Measurements from ENCODE around the gene ZNF407.

ZNF407 gene

GRCh38 chr18:74876630-74877243 lies 279.1 kb downstream of the ZNF407 start:
- Histone ChIP-seq H3K27ac (ENCODE audit: low read depth, low read length, severe bottlenecking) (no peak overlapping the region), H3K36me3 (ENCODE audit: control insufficient read depth, insufficient read depth, low read length) (peaks cover 5% of the 10 kb centered on the region), H3K4me3 (ENCODE audit: extremely low read depth, insufficient read depth, low read length, poor library complexity, severe bottlenecking) (no peak overlapping the region), H3K4me1 (ENCODE audit: control insufficient read depth, insufficient read depth, low read length, poor library complexity, severe bottlenecking) (no peaks in the 10 kb centered on the region), H3K9me3 (ENCODE audit: control insufficient read depth, low read length) (no peaks in the 10 kb centered on the region)
- 93 to 96% methylated on average over 11 to 16 of the region's 18 CpGs for WGBS, 2 experiments (ENCODE audit: insufficient coverage in 2 of 2)

GRCh38 chr18:74878267-74878666 lies 280.6 kb downstream of the ZNF407 start:
- 87 to 95% methylated on average over 5 of the region's 6 CpGs for WGBS, 2 experiments (ENCODE audit: insufficient coverage in 2 of 2)
- Histone ChIP-seq H3K4me3 (ENCODE audit: extremely low read depth, insufficient read depth, low read length, poor library complexity, severe bottlenecking) (no peak overlapping the region), H3K27ac (ENCODE audit: low read depth, low read length, severe bottlenecking) (no peak overlapping the region), H3K36me3 (ENCODE audit: control insufficient read depth, insufficient read depth, low read length) (peaks cover 10% of the 10 kb centered on the region), H3K4me1 (ENCODE audit: control insufficient read depth, insufficient read depth, low read length, poor library complexity, severe bottlenecking) (no peaks in the 10 kb centered on the region), H3K9me3 (ENCODE audit: control insufficient read depth, low read length) (no peaks in the 10 kb centered on the region)

GRCh38 chr18:74880706-74881278 lies 283.1 kb downstream of the ZNF407 start:
- Histone ChIP-seq H3K36me3 (ENCODE audit: control insufficient read depth, insufficient read depth, low read length) (peaks cover 10% of the 10 kb centered on the region), H3K27ac (ENCODE audit: low read depth, low read length, severe bottlenecking) (no peak overlapping the region), H3K4me3 (ENCODE audit: extremely low read depth, insufficient read depth, low read length, poor library complexity, severe bottlenecking) (no peak overlapping the region), H3K9me3 (ENCODE audit: control insufficient read depth, low read length) (no peaks in the 10 kb centered on the region), H3K4me1 (ENCODE audit: control insufficient read depth, insufficient read depth, low read length, poor library complexity, severe bottlenecking) (no peaks in the 10 kb centered on the region)
- 83 to 85% methylated on average over 11 of the region's 12 CpGs for WGBS, 2 experiments (ENCODE audit: insufficient coverage in 2 of 2)

- Histone ChIP-seq H3K4me1 (ENCODE audit: control insufficient read depth, insufficient read depth, low read length, poor library complexity, severe bottlenecking) (peaks cover 15% of the 10 kb centered on the region), H3K9me3 (ENCODE audit: control insufficient read depth, low read length) (no peaks in the 10 kb centered on the region), H3K4me3 (ENCODE audit: extremely low read depth, insufficient read depth, low read length, poor library complexity, severe bottlenecking) (no peak overlapping the region), H3K27ac (ENCODE audit: low read depth, low read length, severe bottlenecking) (no peak overlapping the region), H3K36me3 (ENCODE audit: control insufficient read depth, insufficient read depth, low read length) (peaks cover 4% of the 10 kb centered on the region)
- WGBS, 2 experiments (ENCODE audit: insufficient coverage in 2 of 2): 96% methylated on average over 5 to 10 of the region's 11 CpGs
These were observed 294.5 kb downstream of the ZNF407 start for GRCh38 chr18:74892066-74892627.

- Histone ChIP-seq H3K4me1 (ENCODE audit: control insufficient read depth, insufficient read depth, low read length, poor library complexity, severe bottlenecking) (peaks cover 26% of the 10 kb centered on the region), H3K4me3 (ENCODE audit: extremely low read depth, insufficient read depth, low read length, poor library complexity, severe bottlenecking) (no peak overlapping the region), H3K9me3 (ENCODE audit: control insufficient read depth, low read length) (no peaks in the 10 kb centered on the region), H3K27ac (ENCODE audit: low read depth, low read length, severe bottlenecking) (no peak overlapping the region), H3K36me3 (ENCODE audit: control insufficient read depth, insufficient read depth, low read length) (no peaks in the 10 kb centered on the region)
- whole genome bisulfite sequencing, 2 experiments (ENCODE audit: insufficient coverage in 2 of 2): 67% methylated on average over 1 of the region's 1 CpG; no CpG with 5 or more reads in 1 of the 2 experiments
These were observed 298.0 kb downstream of the ZNF407 start for GRCh38 chr18:74895686-74896085.

- Histone ChIP-seq H3K4me1 (ENCODE audit: control insufficient read depth, insufficient read depth, low read length, poor library complexity, severe bottlenecking) (peaks cover 26% of the 10 kb centered on the region), H3K9me3 (ENCODE audit: control insufficient read depth, low read length) (no peaks in the 10 kb centered on the region), H3K4me3 (ENCODE audit: extremely low read depth, insufficient read depth, low read length, poor library complexity, severe bottlenecking) (no peak overlapping the region), H3K27ac (ENCODE audit: low read depth, low read length, severe bottlenecking) (no peak overlapping the region), H3K36me3 (ENCODE audit: control insufficient read depth, insufficient read depth, low read length) (no peaks in the 10 kb centered on the region)
- 50% methylated on average over 1 to 3 of the region's 4 CpGs for WGBS, 2 experiments (ENCODE audit: insufficient coverage in 2 of 2)
These were observed 298.8 kb downstream of the ZNF407 start for GRCh38 chr18:74896390-74896991.

GRCh38 chr18:74897971-74898657 lies 300.4 kb downstream of the ZNF407 start:
- 80% methylated on average over 2 of the region's 5 CpGs; no CpG with 5 or more reads in 1 of the 2 experiments for WGBS, 2 experiments (ENCODE audit: insufficient coverage in 2 of 2)
- no peaks in the 10 kb centered on the region for H3K36me3 ChIP-seq (ENCODE audit: control insufficient read depth, insufficient read depth, low read length)
- no peaks in the 10 kb centered on the region for H3K9me3 ChIP-seq (ENCODE audit: control insufficient read depth, low read length)
- H3K4me3 ChIP-seq (ENCODE audit: extremely low read depth, insufficient read depth, low read length, poor library complexity, severe bottlenecking): no peak overlapping the region
- H3K4me1 ChIP-seq (ENCODE audit: control insufficient read depth, insufficient read depth, low read length, poor library complexity, severe bottlenecking): peaks cover 26% of the 10 kb centered on the region
- H3K27ac ChIP-seq (ENCODE audit: low read depth, low read length, severe bottlenecking): peak overlapping the region; percentile 6

GRCh38 chr18:74898965-74899364 lies 301.3 kb downstream of the ZNF407 start:
- Histone ChIP-seq H3K27ac (ENCODE audit: low read depth, low read length, severe bottlenecking) (no peak overlapping the region), H3K9me3 (ENCODE audit: control insufficient read depth, low read length) (no peaks in the 10 kb centered on the region), H3K4me3 (ENCODE audit: extremely low read depth, insufficient read depth, low read length, poor library complexity, severe bottlenecking) (no peak overlapping the region), H3K36me3 (ENCODE audit: control insufficient read depth, insufficient read depth, low read length) (no peaks in the 10 kb centered on the region), H3K4me1 (ENCODE audit: control insufficient read depth, insufficient read depth, low read length, poor library complexity, severe bottlenecking) (peaks cover 26% of the 10 kb centered on the region)
- WGBS, 2 experiments (ENCODE audit: insufficient coverage in 2 of 2): 68 to 70% methylated on average over 3 of the region's 3 CpGs

GRCh38 chr18:74899554-74899953 lies 301.9 kb downstream of the ZNF407 start:
- no peaks in the 10 kb centered on the region for H3K9me3 ChIP-seq (ENCODE audit: control insufficient read depth, low read length)
- peaks cover 26% of the 10 kb centered on the region for H3K4me1 ChIP-seq (ENCODE audit: control insufficient read depth, insufficient read depth, low read length, poor library complexity, severe bottlenecking)
- WGBS, 2 experiments (ENCODE audit: insufficient coverage in 2 of 2): 87 to 95% methylated on average over 5 of the region's 5 CpGs
- no peak overlapping the region for H3K4me3 ChIP-seq (ENCODE audit: extremely low read depth, insufficient read depth, low read length, poor library complexity, severe bottlenecking)
- H3K27ac ChIP-seq (ENCODE audit: low read depth, low read length, severe bottlenecking): no peak overlapping the region
- H3K36me3 ChIP-seq (ENCODE audit: control insufficient read depth, insufficient read depth, low read length): no peaks in the 10 kb centered on the region

GRCh38 chr18:74901362-74902146 lies 303.9 kb downstream of the ZNF407 start:
- Histone ChIP-seq H3K4me3 (ENCODE audit: extremely low read depth, insufficient read depth, low read length, poor library complexity, severe bottlenecking) (no peak overlapping the region), H3K36me3 (ENCODE audit: control insufficient read depth, insufficient read depth, low read length) (no peaks in the 10 kb centered on the region), H3K4me1 (ENCODE audit: control insufficient read depth, insufficient read depth, low read length, poor library complexity, severe bottlenecking) (peaks cover 13% of the 10 kb centered on the region), H3K9me3 (ENCODE audit: control insufficient read depth, low read length) (no peaks in the 10 kb centered on the region), H3K27ac (ENCODE audit: low read depth, low read length, severe bottlenecking) (no peak overlapping the region)
- WGBS, 2 experiments (ENCODE audit: insufficient coverage in 2 of 2): 100% methylated on average over 1 of the region's 4 CpGs; no CpG with 5 or more reads in 1 of the 2 experiments

Measured in mesodermal cell (in vitro differentiated cells).